Spleen (tissue), 11 donors: ENCODE data around the gene TSSC4. TPM values are rescaled to one million over a fixed set of nuclear protein-coding genes. Genes with fewer than 3 reads are reported as not detected.

Source experiments
- DNase-seq: peaks from one replicate; pipeline ENCODE4 v3.0.0-alpha.2; 2020
- H3K27ac ChIP-seq, 8 donors: fragments of 200-600 bp; sonication (generic) in 7 of 8; 1 replicate in 4 of 8; 2 replicates in 4 of 8; pipeline versions ENCODE4 v1.5.0 to v1.8.0; 2016 to 2021; ENCODE audit warnings: inconsistent platforms in 4 of 8, mild to moderate bottlenecking in 4 of 8, moderate library complexity in 1 of 8
- H3K27me3 ChIP-seq, 7 donors: fragments of 200-600 bp; sonication (generic) in 6 of 7; replicated peaks in 1 of 7; 1 replicate in 4 of 7; 2 replicates in 3 of 7; pipeline versions ENCODE4 v1.5.0 to v1.8.0; 2016 to 2021; ENCODE audit warnings: inconsistent platforms in 3 of 7, mild to moderate bottlenecking in 1 of 7
- H3K36me3 ChIP-seq, 6 donors: fragments of 200-600 bp; sonication (generic) in 5 of 6; 1 replicate in 4 of 6; 2 replicates in 2 of 6; pipeline versions ENCODE4 v1.5.0 to v1.8.0; 2016 to 2021; ENCODE audit warnings: inconsistent platforms in 2 of 6
- H3K4me1 ChIP-seq, 6 donors: fragments of 200-600 bp; sonication (generic) in 5 of 6; 1 replicate in 3 of 6; 2 replicates in 3 of 6; pipeline versions ENCODE4 v1.5.0 to v1.8.0; 2016 to 2021; ENCODE audit warnings: inconsistent platforms in 3 of 6
- H3K4me3 ChIP-seq, 8 donors: fragments of 200-600 bp; sonication (generic) in 7 of 8; 1 replicate in 4 of 8; 2 replicates in 4 of 8; pipeline versions ENCODE4 v1.5.0 to v1.8.0; 2016 to 2021; ENCODE audit warnings: inconsistent platforms in 4 of 8, mild to moderate bottlenecking in 4 of 8, moderate library complexity in 2 of 8
- H3K9me3 ChIP-seq, 8 donors: fragments of 200-600 bp; sonication (generic) in 7 of 8; 1 replicate in 4 of 8; 2 replicates in 4 of 8; pipeline versions ENCODE4 v1.5.0 to v1.8.0; 2016 to 2021; ENCODE audit warnings: inconsistent platforms in 4 of 8
- CTCF ChIP-seq, 11 experiments: fragments of 200-600 bp in 7 of 11; fragments of 450-650 bp in 4 of 11; sonication (generic) in 4 of 11; IDR thresholded peaks in 8 of 11; conservative IDR thresholded peaks in 3 of 11; 1 replicate in 7 of 11; 2 replicates in 4 of 11; pipeline versions ENCODE4 v1.4.0 to v1.8.0; 2016 to 2021; ENCODE audit warnings: antibody characterized with exemption in 11 of 11, inconsistent platforms in 4 of 11, mild to moderate bottlenecking in 1 of 11
- POLR2A ChIP-seq, 3 donors: fragments of 450-650 bp; IDR thresholded peaks; one replicate each; pipeline ENCODE4 v1.5.1; 2017; ENCODE audit warnings: antibody characterized with exemption in 3 of 3, mild to moderate bottlenecking in 1 of 3
- POLR2AphosphoS5 ChIP-seq, 3 donors: sonication (generic); formaldehyde crosslinking; IDR thresholded peaks; one replicate each; pipeline ENCODE4 v1.5.1; 2017; ENCODE audit warnings: antibody characterized with exemption in 3 of 3
- WGBS, 5 donors: extraction: QIAGEN DNeasy Blood & Tissue Kit in 3 of 5; methylation state at CpG; one replicate each; pipeline versions ENCODE4 v1.1.5 to v1.1.7; 2013 to 2018; 5-methylcytosine and 5-hydroxymethylcytosine counted together
- intact Hi-C: fragments of 100-400 bp; cut with DNase I; formaldehyde crosslinking; loops from one replicate; pipeline ENCODE4 v1.15.0; 2023; ENCODE audit warnings: low total_unique reads
- polyA plus RNA-seq, 3 donors: library from polyadenylated mRNA; stranded (reverse); fragments of 200-250 nt; gene quantifications; one replicate each; pipeline ENCODE4 v1.2.1, GENCODE V29; 2013
- total RNA-seq, 7 donors: library from RNA; depleted of rRNA in 3 of 7; stranded (reverse); fragments of >200 nt in 3 of 7; fragmentation: NEBNext Ultra II Directional in 4 of 7; extraction: Animal tissue kit (Norgen Biotek cat#: 25700) in 4 of 7; gene quantifications; one replicate each; pipeline versions ENCODE4 v1.1.0 to v1.2.1, GENCODE V29; 2016 to 2021
- donor health status: healthy with polysubstance abuse.
- donor health status: DM: no; HTN: no; CAD: no; lungs with moderate emphysema.
- donor health status: DM: no; HTN: no; CAD: no.
- donor health status: Bipolar disorder and iron deficiency.
- donor health status: healthy.
- donor health status: DM: no; HTN: no; CAD: no.
- donor health status: DM: yes; HTN: yes; CAD: no.

The TSSC4 gene
- total and polyA plus RNA-seq, 10 donors = 28.7 to 94.4 (median 43.7) TPM

- WGBS, 5 donors = 60 to 75% (median 66%) methylated on average over 12 to 34 of the region's 34 CpGs
- peaks cover 35 to 87% (median 75%) of the 10 kb centered on the region in 6 donors for H3K4me1 ChIP-seq
- peak; percentile 63 to 83 (median 78) for TF ChIP-seq POLR2AphosphoS5 (IDR thresholded peaks at IDR 0.05)
- TF ChIP-seq POLR2A (IDR thresholded peaks at IDR 0.05) = no peak
- peak in 2 of 11 experiments; percentile 8 to 20 for TF ChIP-seq CTCF (IDR thresholded peaks at IDR 0.05 in 8 of 11, conservative IDR thresholded peaks at IDR 0.05 in 3 of 11)
- peak; percentile 92 for DNase-seq
- H3K27me3 ChIP-seq = no peaks in the 10 kb centered on the region
- H3K27ac ChIP-seq = peak overlapping the region in 7 of 8 donors; percentile 13 to 96 (median 48)
- H3K4me3 ChIP-seq = peak overlapping the region in 1 of 8 donors; percentile 24
- H3K9me3 ChIP-seq = no peaks in the 10 kb centered on the region
- peaks cover 3 to 94% (median 71%) of the 10 kb centered on the region in 6 donors for H3K36me3 ChIP-seq
- intact Hi-C loops = no loop called here
Measured at GRCh38 chr11:2393941-2394817, 6.4 kb upstream of the TSSC4 start.

GRCh38 chr11:2394818-2395105 is 5.8 kb upstream of the TSSC4 start:
- Histone ChIP-seq H3K4me1 (peaks cover 29 to 87% (median 75%) of the 10 kb centered on the region in 6 donors), H3K36me3 (peaks cover 3 to 93% (median 71%) of the 10 kb centered on the region in 6 donors), H3K4me3 (peak overlapping the region in 1 of 8 donors; percentile 24), H3K9me3 (no peaks in the 10 kb centered on the region), H3K27ac (peak overlapping the region in 6 of 8 donors; percentile 27 to 96 (median 52)), H3K27me3 (no peaks in the 10 kb centered on the region)
- no peak for DNase-seq
- TF ChIP-seq CTCF (IDR thresholded peaks at IDR 0.05 in 8 of 11, conservative IDR thresholded peaks at IDR 0.05 in 3 of 11) = no peak
- TF ChIP-seq POLR2AphosphoS5 (IDR thresholded peaks at IDR 0.05) = no peak
- TF ChIP-seq POLR2A (IDR thresholded peaks at IDR 0.05) = no peak
- intact Hi-C loops = no loop called here
- WGBS, 5 donors = 58 to 80% (median 65%) methylated on average over 8 of the region's 8 CpGs

GRCh38 chr11:2395211-2395730 is 5.3 kb upstream of the TSSC4 start:
- H3K27ac ChIP-seq = peak overlapping the region in 4 of 8 donors; percentile 48 to 96 (median 76)
- 79 to 88% (median 86%) methylated on average over 18 to 26 of the region's 26 CpGs for WGBS, 5 donors
- no peaks in the 10 kb centered on the region for H3K9me3 ChIP-seq
- intact Hi-C loops = no loop called here
- no peaks in the 10 kb centered on the region for H3K27me3 ChIP-seq
- H3K36me3 ChIP-seq = peaks cover 3 to 88% (median 71%) of the 10 kb centered on the region in 6 donors
- peaks cover 24 to 85% (median 70%) of the 10 kb centered on the region in 6 donors for H3K4me1 ChIP-seq
- H3K4me3 ChIP-seq = no peak overlapping the region
- TF ChIP-seq POLR2A (IDR thresholded peaks at IDR 0.05) (no peak), POLR2AphosphoS5 (IDR thresholded peaks at IDR 0.05) (peak in 1 of 3 donors; percentile 4)
- no peak for DNase-seq

- Histone ChIP-seq H3K4me1 (peaks cover 21 to 80% (median 64%) of the 10 kb centered on the region in 6 donors), H3K27ac (peak overlapping the region in 2 of 8 donors; percentile 96), H3K4me3 (no peak overlapping the region), H3K27me3 (no peaks in the 10 kb centered on the region), H3K36me3 (peaks cover 3 to 82% (median 71%) of the 10 kb centered on the region in 6 donors), H3K9me3 (no peaks in the 10 kb centered on the region)
- intact Hi-C loops = no loop called here
- DNase-seq = no peak
- WGBS, 5 donors = 82 to 94% (median 92%) methylated on average over 15 to 17 of the region's 17 CpGs
- TF ChIP-seq POLR2AphosphoS5 (IDR thresholded peaks at IDR 0.05) = peak in 1 of 3 donors; percentile 41
- no peak for TF ChIP-seq POLR2A (IDR thresholded peaks at IDR 0.05)
- TF ChIP-seq CTCF (IDR thresholded peaks at IDR 0.05 in 8 of 11, conservative IDR thresholded peaks at IDR 0.05 in 3 of 11) = no peak
Measured at GRCh38 chr11:2395856-2396255, 4.7 kb upstream of the TSSC4 start.
